Endothelial cell of umbilical vein (primary cell): Measurements from ENCODE around the gene SMARCC1. TPM values are rescaled to one million over a fixed set of nuclear protein-coding genes. Genes with fewer than 3 reads are reported as not detected.

Experiments
- BruUV-seq: library from RNA; stranded (reverse); fragments of 400-500 nt; replicated peaks from 2 replicates; lab custom pipeline; 2021; lab: Mats Ljungman, UMichigan
- CTCF ChIA-PET: fragments of 300-600, 350-600 bp; sonication (Branson Sonifier 250); formaldehyde crosslinking; loops from one replicate; lab custom pipeline; 2021; ENCODE audit warnings: antibody characterized with exemption, inconsistent platforms; lab: Charles Lee
- POLR2A ChIA-PET: fragments of 300-600, 350-600 bp; sonication (Branson Sonifier 250); formaldehyde crosslinking; loops from one replicate; lab custom pipeline; 2021; ENCODE audit warnings: antibody characterized with exemption, inconsistent platforms; lab: Charles Lee
- DNase-seq: peaks from one replicate; pipeline ENCODE4 v3.0.0-alpha.2; 2011; ENCODE audit warnings: low read depth, low spot score
- FAIRE-seq: peaks from 2 replicates; lab custom pipeline; 2011; peaks lifted over from hg19 to GRCh38; lab: Jason Lieb, UNC
- H2AFZ ChIP-seq: 2 replicates; pipeline ENCODE4 v1.6.0; 2012; ENCODE audit warnings: low read depth, low read length, control low read depth, inconsistent platforms
- H3K27ac ChIP-seq: 2 replicates; pipeline ENCODE4 v1.5.1; 2011; ENCODE audit warnings: low read depth, mild to moderate bottlenecking, control low read depth, low read length, moderate library complexity; ENCODE audit not compliant: insufficient read depth
- H3K27me3 ChIP-seq, 2 experiments: 2 replicates each; pipeline versions ENCODE4 v1.6.0 to v1.6.1; 2011; ENCODE audit warnings: low read length in 2 of 2, mixed read lengths in 1 of 2; ENCODE audit not compliant: control insufficient read depth in 2 of 2, insufficient read depth in 2 of 2
- H3K36me3 ChIP-seq, 2 experiments: 2 replicates in 1 of 2; 3 replicates in 1 of 2; pipeline ENCODE4 v1.5.1; 2011; ENCODE audit warnings: low read length in 2 of 2, mild to moderate bottlenecking in 1 of 2, moderate library complexity in 1 of 2; ENCODE audit not compliant: control insufficient read depth in 2 of 2, insufficient read depth in 2 of 2; ENCODE audit errors: extremely low read depth in 1 of 2
- H3K4me1 ChIP-seq: 3 replicates; pipeline ENCODE4 v1.5.1; 2011; ENCODE audit warnings: mild to moderate bottlenecking, low read length; ENCODE audit not compliant: control insufficient read depth, insufficient read depth; ENCODE audit errors: extremely low read depth
- H3K4me2 ChIP-seq: 2 replicates; pipeline ENCODE4 v1.6.1; 2011; ENCODE audit warnings: low read length, control low read depth, mixed read lengths; ENCODE audit not compliant: insufficient read depth
- H3K4me3 ChIP-seq, 3 experiments: fragments of 200-600 bp in 1 of 3; sonication (generic), shearing (Covaris generic) in 1 of 3; replicated peaks in 1 of 3; 2 replicates each; pipeline ENCODE4 v1.5.1; 2011 to 2016; ENCODE audit warnings: control low read depth in 3 of 3, low read length in 3 of 3, mild to moderate bottlenecking in 2 of 3, inconsistent platforms in 1 of 3, low read depth in 1 of 3, moderate library complexity in 1 of 3; ENCODE audit not compliant: insufficient read depth in 1 of 3
- H3K79me2 ChIP-seq: 2 replicates; pipeline ENCODE4 v1.6.0; 2012; ENCODE audit warnings: low read length, inconsistent platforms; ENCODE audit not compliant: control insufficient read depth, insufficient read depth
- H3K9ac ChIP-seq: replicated peaks from 2 replicates; pipeline ENCODE3; 2011; ENCODE audit warnings: low read length, control low read depth; ENCODE audit not compliant: insufficient read depth; ENCODE audit errors: extremely low read depth
- H3K9me1 ChIP-seq: replicated peaks from 3 replicates; pipeline ENCODE4 v1.6.0; 2011; ENCODE audit warnings: mild to moderate bottlenecking, low read length; ENCODE audit not compliant: control insufficient read depth, insufficient read depth; ENCODE audit errors: extremely low read depth
- H3K9me3 ChIP-seq: replicated peaks from 2 replicates; pipeline ENCODE4 v1.5.1; 2012; ENCODE audit warnings: low read length, inconsistent platforms; ENCODE audit not compliant: control insufficient read depth, insufficient read depth
- H4K20me1 ChIP-seq: replicated peaks from 2 replicates; pipeline ENCODE3; 2011; ENCODE audit warnings: mild to moderate bottlenecking, low read length; ENCODE audit not compliant: control insufficient read depth, insufficient read depth; ENCODE audit errors: extremely low read depth
- EZH2 ChIP-seq: IDR thresholded peaks from 2 replicates; pipeline ENCODE4 v1.6.1; 2012; ENCODE audit warnings: borderline replicate concordance, low read depth, mild to moderate bottlenecking, moderate library complexity, low read length, inconsistent platforms; ENCODE audit not compliant: severe bottlenecking
- FOS ChIP-seq: IDR thresholded peaks from 2 replicates; pipeline ENCODE4 v1.6.1; 2011; ENCODE audit warnings: mild to moderate bottlenecking, low read length, moderate library complexity, borderline replicate concordance; ENCODE audit not compliant: insufficient read depth
- GATA2 ChIP-seq: IDR thresholded peaks from 2 replicates; pipeline ENCODE4 v1.7.0; 2011; ENCODE audit warnings: low read depth, mild to moderate bottlenecking, moderate library complexity, mixed read lengths, low read length; ENCODE audit not compliant: insufficient read length, insufficient read depth
- JUN ChIP-seq: IDR thresholded peaks from 2 replicates; pipeline ENCODE4 v1.6.1; 2011; ENCODE audit warnings: borderline replicate concordance, low read depth; ENCODE audit not compliant: insufficient read length, insufficient read depth
- POLR2A ChIP-seq: IDR thresholded peaks from 2 replicates; pipeline ENCODE4 v1.6.1; 2012; ENCODE audit warnings: low read depth, mild to moderate bottlenecking, control low read depth, low read length
- POLR2AphosphoS5 ChIP-seq: IDR thresholded peaks from 2 replicates; pipeline ENCODE4 v1.6.1; 2012; ENCODE audit warnings: low read depth, mild to moderate bottlenecking, control low read depth, low read length, moderate library complexity; ENCODE audit not compliant: insufficient read depth
- dilution Hi-C: fragments of 300-500 bp; cut with MboI; formaldehyde crosslinking; loops from one replicate; pipeline ENCODE4 v1.15.0; 2019; ENCODE audit warnings: low sequenced_read_pairs; ENCODE audit not compliant: extremely low pct_ligation_motif_present
- intact Hi-C: fragments of 100-400 bp; cut with micrococcal nuclease; formaldehyde crosslinking; loops from one replicate; pipeline ENCODE4 v1.10.0; 2022
- polyA plus RNA-seq, 4 experiments: library from polyadenylated mRNA; depleted of rRNA in 3 of 4; stranded (reverse) in 3 of 4; unstranded in 1 of 4; fragments of >200 nt; gene quantifications; 2 replicates each; pipeline versions ENCODE4 v1.2.1 to v1.2.3, GENCODE V29; 2011 to 2012; ENCODE audit warnings: missing spikeins in 1 of 4
- total RNA-seq: library from RNA; stranded (reverse); gene quantifications from 2 replicates; pipeline ENCODE4 v1.2.3, GENCODE V29; 2021
- TF ChIP-seq, protein P1 (sequence below): IDR thresholded peaks from 2 replicates; pipeline ENCODE4 v1.6.1; 2011; ENCODE audit not compliant: insufficient read depth, insufficient read length
- TF ChIP-seq, protein P2 (sequence below), 2 donors: IDR thresholded peaks; 1 replicate in 1 of 2; 2 replicates in 1 of 2; pipeline ENCODE4 v1.5.1; 2011; ENCODE audit warnings: low read length in 2 of 2, mild to moderate bottlenecking in 2 of 2, moderate library complexity in 2 of 2, control low read depth in 1 of 2, inconsistent platforms in 1 of 2, low read depth in 1 of 2; ENCODE audit not compliant: insufficient read depth in 1 of 2; ENCODE audit errors: extremely low read depth in 1 of 2

The SMARCC1 gene
- total and polyA plus RNA-seq, 2 donors (not counting 3 experiments of a cell fraction or from before 2014, with no cell fraction given) = 23.0 to 138 TPM

DNA sequence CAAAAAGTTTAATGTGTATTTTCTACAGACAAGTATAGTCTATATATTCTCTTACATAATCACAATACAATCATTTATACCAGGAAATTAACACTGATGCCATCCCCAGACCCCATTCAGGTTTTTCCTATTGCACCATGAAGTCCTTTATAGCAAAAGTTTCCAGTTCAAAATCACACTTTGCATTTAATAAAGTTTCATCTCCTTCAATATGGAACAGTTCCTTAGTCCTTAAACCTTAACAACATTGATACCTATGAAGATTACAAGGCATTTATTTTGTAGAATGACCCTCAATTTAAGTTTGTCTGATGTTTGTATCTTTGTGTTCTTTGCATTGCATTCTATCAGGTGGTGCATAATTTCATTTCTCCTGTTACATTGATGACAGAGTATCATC is 2.0 kb upstream of the SMARCC1 start:
- Histone ChIP-seq H4K20me1 (peaks cover 3% of the 10 kb centered on the region), H3K4me3 (no peak overlapping the region), H3K9ac (no peak overlapping the region), H3K36me3 (no peaks in the 10 kb centered on the region), H3K79me2 (peaks cover 29% of the 10 kb centered on the region), H3K4me2 (no peak overlapping the region), H3K27me3 (no peaks in the 10 kb centered on the region), H3K27ac (no peak overlapping the region), H3K9me1 (no peaks in the 10 kb centered on the region), H3K9me3 (no peaks in the 10 kb centered on the region), H3K4me1 (peaks cover 12% of the 10 kb centered on the region), H2AFZ (no peak overlapping the region)
- BruUV-seq = no TSS peak
- CTCF ChIA-PET = interaction anchor here (1.1 to 4.3 kb wide), 2 partner anchors 261 kb away, joined by 3 to 38 read pairs; no protein-coding TSS in a partner anchor
- peak; percentile 8 for FAIRE-seq
- dilution Hi-C loops (no loop called here), intact Hi-C loops (loop anchor here (5.0 kb wide), 1 partner anchor 81 kb away; no protein-coding TSS in a partner anchor)
- POLR2A ChIA-PET = no interaction called here
- TF ChIP-seq, protein P1, sequence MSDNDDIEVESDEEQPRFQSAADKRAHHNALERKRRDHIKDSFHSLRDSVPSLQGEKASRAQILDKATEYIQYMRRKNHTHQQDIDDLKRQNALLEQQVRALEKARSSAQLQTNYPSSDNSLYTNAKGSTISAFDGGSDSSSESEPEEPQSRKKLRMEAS = no peak
- no peak for TF ChIP-seq EZH2
- TF ChIP-seq FOS = no peak
- TF ChIP-seq POLR2A = no peak
- TF ChIP-seq POLR2AphosphoS5 = no peak
- TF ChIP-seq GATA2 = no peak
- no peak for TF ChIP-seq JUN
- TF ChIP-seq, protein P2, sequence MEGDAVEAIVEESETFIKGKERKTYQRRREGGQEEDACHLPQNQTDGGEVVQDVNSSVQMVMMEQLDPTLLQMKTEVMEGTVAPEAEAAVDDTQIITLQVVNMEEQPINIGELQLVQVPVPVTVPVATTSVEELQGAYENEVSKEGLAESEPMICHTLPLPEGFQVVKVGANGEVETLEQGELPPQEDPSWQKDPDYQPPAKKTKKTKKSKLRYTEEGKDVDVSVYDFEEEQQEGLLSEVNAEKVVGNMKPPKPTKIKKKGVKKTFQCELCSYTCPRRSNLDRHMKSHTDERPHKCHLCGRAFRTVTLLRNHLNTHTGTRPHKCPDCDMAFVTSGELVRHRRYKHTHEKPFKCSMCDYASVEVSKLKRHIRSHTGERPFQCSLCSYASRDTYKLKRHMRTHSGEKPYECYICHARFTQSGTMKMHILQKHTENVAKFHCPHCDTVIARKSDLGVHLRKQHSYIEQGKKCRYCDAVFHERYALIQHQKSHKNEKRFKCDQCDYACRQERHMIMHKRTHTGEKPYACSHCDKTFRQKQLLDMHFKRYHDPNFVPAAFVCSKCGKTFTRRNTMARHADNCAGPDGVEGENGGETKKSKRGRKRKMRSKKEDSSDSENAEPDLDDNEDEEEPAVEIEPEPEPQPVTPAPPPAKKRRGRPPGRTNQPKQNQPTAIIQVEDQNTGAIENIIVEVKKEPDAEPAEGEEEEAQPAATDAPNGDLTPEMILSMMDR (IDR thresholded peaks at IDR 0.05; ENCODE audit: extremely low read depth in 1 of 2, insufficient read depth in 1 of 2, low read depth in 1 of 2, low read length in 2 of 2) = no peak
- no peak for DNase-seq
